ENCODE results near the gene TNFRSF18.

DNA sequence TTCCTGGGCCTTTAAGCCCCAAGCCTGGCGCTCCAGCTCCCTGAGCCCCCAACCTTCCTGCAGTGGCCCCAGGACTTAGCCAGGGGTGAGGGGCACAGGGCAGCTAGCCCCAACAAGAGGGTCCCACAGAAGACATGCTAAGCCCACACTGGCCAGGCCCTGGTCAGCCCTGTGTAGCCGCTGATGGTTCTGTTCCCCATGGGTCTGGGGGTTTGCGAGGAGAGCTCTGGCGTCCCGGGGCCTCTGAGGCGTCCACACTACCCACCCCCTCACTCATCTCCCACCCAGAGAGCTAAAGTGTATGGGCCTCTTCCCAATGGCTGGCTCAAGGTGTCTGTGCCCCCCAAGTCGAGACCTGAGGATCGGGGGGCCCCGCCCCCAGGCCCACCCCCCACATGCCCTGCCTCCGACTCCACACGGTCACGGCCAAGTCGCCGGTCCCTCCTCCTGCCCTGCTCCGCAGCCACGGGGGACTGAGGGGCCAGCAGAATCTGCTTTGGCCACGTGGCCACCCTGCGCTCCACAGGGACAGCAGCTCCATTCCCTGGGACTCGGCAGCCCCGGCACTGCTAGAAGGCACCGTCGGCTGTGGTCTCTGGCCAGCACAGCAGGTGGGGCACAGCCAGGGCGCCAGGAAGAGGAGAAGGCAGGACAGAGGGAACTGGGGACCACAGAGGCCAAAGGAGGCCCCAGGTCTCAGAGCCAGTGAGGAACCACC lies 7.8 kb downstream of the TNFRSF18 start:
- TF ChIP-seq, protein P1, sequence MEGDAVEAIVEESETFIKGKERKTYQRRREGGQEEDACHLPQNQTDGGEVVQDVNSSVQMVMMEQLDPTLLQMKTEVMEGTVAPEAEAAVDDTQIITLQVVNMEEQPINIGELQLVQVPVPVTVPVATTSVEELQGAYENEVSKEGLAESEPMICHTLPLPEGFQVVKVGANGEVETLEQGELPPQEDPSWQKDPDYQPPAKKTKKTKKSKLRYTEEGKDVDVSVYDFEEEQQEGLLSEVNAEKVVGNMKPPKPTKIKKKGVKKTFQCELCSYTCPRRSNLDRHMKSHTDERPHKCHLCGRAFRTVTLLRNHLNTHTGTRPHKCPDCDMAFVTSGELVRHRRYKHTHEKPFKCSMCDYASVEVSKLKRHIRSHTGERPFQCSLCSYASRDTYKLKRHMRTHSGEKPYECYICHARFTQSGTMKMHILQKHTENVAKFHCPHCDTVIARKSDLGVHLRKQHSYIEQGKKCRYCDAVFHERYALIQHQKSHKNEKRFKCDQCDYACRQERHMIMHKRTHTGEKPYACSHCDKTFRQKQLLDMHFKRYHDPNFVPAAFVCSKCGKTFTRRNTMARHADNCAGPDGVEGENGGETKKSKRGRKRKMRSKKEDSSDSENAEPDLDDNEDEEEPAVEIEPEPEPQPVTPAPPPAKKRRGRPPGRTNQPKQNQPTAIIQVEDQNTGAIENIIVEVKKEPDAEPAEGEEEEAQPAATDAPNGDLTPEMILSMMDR (IDR thresholded peaks at IDR 0.05) = no peak
- TF ChIP-seq EZH2 (IDR thresholded peaks at IDR 0.05; ENCODE audit: borderline replicate concordance, insufficient read depth, low read depth, low read length, poor library complexity, severe bottlenecking) = no peak
